ENCODE measurements around the gene SND1. TPM values are rescaled to one million over a fixed set of nuclear protein-coding genes. Genes with fewer than 3 reads are reported as not detected.

Gene SND1
- total RNA-seq, 1 experiment from 2014 or later: 218 TPM

- Mint-ChIP-seq H3K9me3 (no peaks in the 10 kb centered on the region), H3K4me1 (peaks cover 0 to 4% of the 10 kb centered on the region in 2 experiments; a peak in 1 of 4 replicates), H3K4me3 (no peak overlapping the region), H3K36me3 (ENCODE audit: insufficient read depth in 1 of 3, low read depth in 3 of 3) (peaks cover 0 to 11% (median 0%) of the 10 kb centered on the region in 3 experiments; a peak in 2 of 7 replicates), H3K27me3 (ENCODE audit: low read depth) (peaks cover 26% of the 10 kb centered on the region), H3K27ac (no peak overlapping the region)
- TF ChIP-seq CTCF (conservative IDR thresholded peaks at IDR 0.05): no peak
- no peak overlapping the region for H3K27ac ChIP-seq (ENCODE audit: insufficient read length, low read depth, low read length)
- no peak overlapping the region for H2BK15ac ChIP-seq (ENCODE audit: low read depth, low read length)
- H3K4me2 ChIP-seq (ENCODE audit: insufficient read depth, insufficient read length, low read length): no peak overlapping the region
- no peak overlapping the region for H3K56ac ChIP-seq (ENCODE audit: insufficient read length, low read depth, low read length)
- no peak for DNase-seq
- no peaks in the 10 kb centered on the region for H3K79me2 ChIP-seq (ENCODE audit: insufficient read depth, low read length)
- H3K9me3 ChIP-seq (ENCODE audit: control insufficient read depth, low read depth, low read length): no peaks in the 10 kb centered on the region
- no peak overlapping the region for H2BK5ac ChIP-seq (ENCODE audit: insufficient read length, low read length)
- peaks cover 8% of the 10 kb centered on the region; the same call in 1 of the 2 replicates for H3K27me3 ChIP-seq (ENCODE audit: insufficient read depth, low read length)
- H2BK20ac ChIP-seq (ENCODE audit: low read depth, low read length, poor library complexity, severe bottlenecking): no peak overlapping the region
- H3K18ac ChIP-seq (ENCODE audit: insufficient read length, low read depth, low read length): no peak overlapping the region
- WGBS (ENCODE audit: extremely low coverage, insufficient read length, low lambda C conversion rate): no CpG with 5 or more reads among the region's 5 CpGs
- H3K4me1 ChIP-seq (ENCODE audit: insufficient read depth, low read length): no peaks in the 10 kb centered on the region
- H4K20me1 ChIP-seq (ENCODE audit: control insufficient read depth, insufficient read depth, insufficient read length): no peaks in the 10 kb centered on the region
- no peak overlapping the region for H4K91ac ChIP-seq (ENCODE audit: insufficient read length, low read depth, low read length)
- H3K23me2 ChIP-seq (ENCODE audit: insufficient read length, low read depth, low read length, poor library complexity, severe bottlenecking): peaks cover 2% of the 10 kb centered on the region
- no peak overlapping the region for H2AFZ ChIP-seq (ENCODE audit: low read length)
- no peaks in the 10 kb centered on the region for H3K79me1 ChIP-seq (ENCODE audit: insufficient read depth, low read depth, low read length, poor library complexity, severe bottlenecking)
- H2AK5ac ChIP-seq (ENCODE audit: insufficient read length, low read length): no peak overlapping the region
- no peak overlapping the region for H2BK12ac ChIP-seq (ENCODE audit: insufficient read length, low read depth, low read length)
- no peak overlapping the region for H4K5ac ChIP-seq (ENCODE audit: insufficient read length, low read depth, low read length)
- no peak overlapping the region for H3K23ac ChIP-seq (ENCODE audit: insufficient read length, low read depth, low read length)
- no peak overlapping the region for H3K9ac ChIP-seq (ENCODE audit: extremely low read depth, insufficient read length, low read length)
- H4K8ac ChIP-seq (replicated peaks; ENCODE audit: insufficient read length, low read depth, low read length): no peak overlapping the region
- no peak overlapping the region for H3K4ac ChIP-seq (ENCODE audit: low read depth, low read length)
- no peak overlapping the region for H2BK120ac ChIP-seq (ENCODE audit: low read depth, low read length, poor library complexity, severe bottlenecking)
- H3T11ph ChIP-seq (ENCODE audit: low read length): no peak overlapping the region
- H3K14ac ChIP-seq (ENCODE audit: insufficient read depth, low read length): no peak overlapping the region
Observed at GRCh38 chr7:128098629-128099028, 446.6 kb downstream of the SND1 start.

Data from H9 (cell line).